SH-SY5Y (cell line): ENCODE results near the gene USP22.

Experiments
- GATA2 ChIP-seq: IDR thresholded peaks from 2 replicates; pipeline ENCODE4 v1.6.1; 2011; ENCODE audit warnings: mild to moderate bottlenecking, low read depth, low read length
- GATA3 ChIP-seq: IDR thresholded peaks from 2 replicates; pipeline ENCODE4 v1.6.1; 2011; ENCODE audit warnings: low read depth, mild to moderate bottlenecking, low read length, moderate library complexity

DNA sequence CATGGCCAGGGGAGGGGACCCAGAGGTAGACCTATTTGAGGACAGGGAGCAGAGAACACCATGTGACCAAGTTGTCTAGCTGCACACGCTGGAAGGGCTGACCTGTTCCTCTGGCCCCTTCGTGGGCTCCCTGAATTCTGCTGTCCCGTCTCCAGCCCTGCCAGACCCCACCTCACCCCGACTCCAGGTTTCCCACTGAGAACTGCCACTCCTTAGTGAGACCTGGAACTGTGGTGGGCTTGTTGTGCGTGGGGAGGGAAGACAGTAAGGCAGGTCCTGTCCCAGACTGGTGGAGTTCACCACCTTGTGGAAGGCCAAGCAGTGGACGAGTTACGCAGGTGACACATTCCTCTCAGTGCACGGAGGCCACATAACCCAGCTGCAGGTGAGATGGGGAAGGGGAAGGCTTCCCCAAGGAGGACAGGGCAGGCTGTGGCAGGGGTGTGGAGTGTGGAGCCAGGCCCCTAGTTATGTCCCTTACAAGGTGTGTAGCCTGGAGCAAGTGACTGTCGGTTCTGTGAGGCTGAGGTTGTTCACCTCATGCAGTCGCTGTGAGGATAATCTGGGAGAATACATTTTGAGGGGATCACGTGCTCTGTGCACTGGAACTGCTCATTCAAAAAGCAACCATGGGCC is 54.7 kb downstream of the USP22 start:
- no peak for TF ChIP-seq GATA2
- TF ChIP-seq GATA3: no peak
